Retina (tissue), 1 donor: ENCODE data around the gene HLA-F.

Experiments used
- DNase-seq: peaks from one replicate; pipeline ENCODE4 v3.0.0-alpha.2; 2016

HLA-F gene

DNA sequence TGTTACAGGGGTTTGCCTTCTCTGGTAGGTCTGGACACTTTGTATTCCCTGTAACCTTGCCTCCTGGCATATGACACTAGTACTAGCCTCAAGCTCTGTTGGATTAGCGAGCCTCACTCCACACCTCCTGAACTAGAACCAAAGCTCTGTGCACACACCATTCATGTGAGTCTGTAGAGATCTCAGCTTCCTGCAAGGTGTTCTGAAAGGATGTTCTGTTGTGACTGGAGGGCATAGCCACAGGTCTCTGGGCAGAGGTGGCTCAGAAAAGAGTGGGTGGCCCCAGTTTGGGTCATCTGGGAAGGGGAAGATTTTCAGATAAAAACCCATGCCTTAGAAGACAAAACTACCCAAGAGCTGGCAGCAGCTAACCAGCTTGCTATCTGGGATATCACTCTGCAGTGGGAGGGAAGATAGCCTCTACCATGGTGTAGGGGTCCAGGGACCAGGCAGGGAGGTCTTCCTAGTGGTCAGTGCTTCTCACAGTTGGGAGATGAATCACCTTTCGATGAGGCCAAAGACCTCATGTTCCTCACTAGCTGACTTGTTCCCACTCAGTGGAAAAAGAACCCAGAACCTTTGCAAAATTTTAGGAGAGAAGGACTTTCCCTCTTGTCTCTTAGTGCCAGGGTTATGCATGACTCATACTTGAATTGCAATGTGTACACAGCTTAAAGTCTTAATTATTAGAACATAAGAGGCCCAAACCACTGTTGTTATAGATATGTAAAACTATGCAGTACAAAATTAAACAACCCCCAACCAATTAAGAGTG, 41.4 kb downstream of the HLA-F start:
- no peak for DNase-seq

- DNase-seq = peak; percentile 64
These were observed 46.1 kb downstream of the HLA-F start for GRCh38 chr6:29769336-29769735.

GRCh38 chr6:29770306-29770705, 47.1 kb downstream of the HLA-F start:
- DNase-seq = no peak

GRCh38 chr6:29776684-29777083, 53.5 kb downstream of the HLA-F start:
- DNase-seq = no peak
